ENCODE results near the gene PNKP. TPM values are rescaled to one million over a fixed set of nuclear protein-coding genes. Genes with fewer than 3 reads are reported as not detected.

Gene PNKP
- total RNA-seq, 6 experiments from 2014 or later: 39.7 to 48.7 (median 47.2) TPM

- no peak overlapping the region for H3K4me3 Mint-ChIP-seq
- H3K36me3 Mint-ChIP-seq (ENCODE audit: low read depth): peaks cover 53% of the 10 kb centered on the region
- no peak for DNase-seq
- no peaks in the 10 kb centered on the region for H3K9me3 Mint-ChIP-seq
- H3K27me3 Mint-ChIP-seq (ENCODE audit: insufficient read depth): peaks cover 4% of the 10 kb centered on the region
- TF ChIP-seq, protein P1, sequence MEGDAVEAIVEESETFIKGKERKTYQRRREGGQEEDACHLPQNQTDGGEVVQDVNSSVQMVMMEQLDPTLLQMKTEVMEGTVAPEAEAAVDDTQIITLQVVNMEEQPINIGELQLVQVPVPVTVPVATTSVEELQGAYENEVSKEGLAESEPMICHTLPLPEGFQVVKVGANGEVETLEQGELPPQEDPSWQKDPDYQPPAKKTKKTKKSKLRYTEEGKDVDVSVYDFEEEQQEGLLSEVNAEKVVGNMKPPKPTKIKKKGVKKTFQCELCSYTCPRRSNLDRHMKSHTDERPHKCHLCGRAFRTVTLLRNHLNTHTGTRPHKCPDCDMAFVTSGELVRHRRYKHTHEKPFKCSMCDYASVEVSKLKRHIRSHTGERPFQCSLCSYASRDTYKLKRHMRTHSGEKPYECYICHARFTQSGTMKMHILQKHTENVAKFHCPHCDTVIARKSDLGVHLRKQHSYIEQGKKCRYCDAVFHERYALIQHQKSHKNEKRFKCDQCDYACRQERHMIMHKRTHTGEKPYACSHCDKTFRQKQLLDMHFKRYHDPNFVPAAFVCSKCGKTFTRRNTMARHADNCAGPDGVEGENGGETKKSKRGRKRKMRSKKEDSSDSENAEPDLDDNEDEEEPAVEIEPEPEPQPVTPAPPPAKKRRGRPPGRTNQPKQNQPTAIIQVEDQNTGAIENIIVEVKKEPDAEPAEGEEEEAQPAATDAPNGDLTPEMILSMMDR (IDR thresholded peaks at IDR 0.05): no peak
- no peak overlapping the region for H3K27ac Mint-ChIP-seq
- peaks cover 5% of the 10 kb centered on the region for H3K4me1 Mint-ChIP-seq (ENCODE audit: low read depth)
These were observed 30.0 kb downstream of the PNKP start for GRCh38 chr19:49837425-49837824.

DNA sequence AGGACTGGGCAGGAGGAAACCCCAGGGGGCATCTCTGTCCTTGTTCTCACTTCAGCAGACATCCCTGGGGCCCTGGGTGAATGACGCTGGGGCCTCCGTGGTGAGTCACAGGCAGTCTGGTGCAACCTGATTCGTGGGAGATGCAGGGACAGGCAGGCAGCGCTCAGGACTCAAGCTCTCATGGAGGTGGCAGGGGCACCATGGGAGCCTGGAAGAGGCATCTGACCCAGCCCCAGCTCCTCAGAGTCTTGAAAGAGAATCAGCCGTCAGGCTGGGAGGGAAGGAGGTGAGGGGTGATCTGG, 30.4 kb downstream of the PNKP start:
- Mint-ChIP-seq H3K9me3 (no peaks in the 10 kb centered on the region), H3K4me1 (ENCODE audit: low read depth) (peaks cover 9% of the 10 kb centered on the region), H3K27me3 (ENCODE audit: insufficient read depth) (peaks cover 4% of the 10 kb centered on the region), H3K4me3 (no peak overlapping the region), H3K27ac (no peak overlapping the region), H3K36me3 (ENCODE audit: low read depth) (peaks cover 56% of the 10 kb centered on the region)
- TF ChIP-seq, protein P1 (IDR thresholded peaks at IDR 0.05): no peak
- no peak for DNase-seq

- Mint-ChIP-seq H3K27ac (no peak overlapping the region; the same call in 1 of the 2 replicates), H3K4me1 (ENCODE audit: low read depth) (peaks cover 9% of the 10 kb centered on the region), H3K4me3 (no peak overlapping the region), H3K27me3 (ENCODE audit: insufficient read depth) (peaks cover 6% of the 10 kb centered on the region), H3K9me3 (no peaks in the 10 kb centered on the region), H3K36me3 (ENCODE audit: low read depth) (peaks cover 56% of the 10 kb centered on the region)
- no peak for DNase-seq
- TF ChIP-seq, protein P1 (IDR thresholded peaks at IDR 0.05): no peak
These were observed 31.0 kb downstream of the PNKP start for GRCh38 chr19:49836176-49837008.

DNA sequence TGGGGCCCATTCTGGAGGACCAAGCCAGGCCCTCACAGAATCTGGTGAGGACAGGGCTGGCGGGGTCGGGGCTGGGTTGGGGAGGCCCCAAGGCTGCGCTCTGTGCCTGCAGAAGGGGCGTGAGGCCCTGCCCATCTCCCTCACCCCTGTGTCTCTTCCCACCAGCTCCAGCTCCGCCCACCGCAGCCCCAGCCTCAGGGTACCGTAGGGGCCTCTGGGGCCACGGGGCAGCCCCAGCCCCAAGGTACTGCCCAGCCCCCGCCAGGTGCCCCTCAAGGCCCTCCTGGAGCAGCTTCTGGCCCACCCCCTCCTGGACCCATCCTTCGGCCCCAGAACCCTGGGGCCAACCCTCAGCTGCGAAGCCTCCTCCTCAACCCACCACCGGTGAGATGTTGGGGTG, 31.8 kb downstream of the PNKP start:
- Mint-ChIP-seq H3K27me3 (ENCODE audit: insufficient read depth) (peaks cover 7% of the 10 kb centered on the region), H3K27ac (no peak overlapping the region), H3K4me3 (no peak overlapping the region), H3K4me1 (ENCODE audit: low read depth) (peaks cover 9% of the 10 kb centered on the region), H3K36me3 (ENCODE audit: low read depth) (peaks cover 52% of the 10 kb centered on the region), H3K9me3 (no peaks in the 10 kb centered on the region)
- no peak for DNase-seq
- TF ChIP-seq, protein P1 (IDR thresholded peaks at IDR 0.05): no peak

GRCh38 chr19:49833599-49833998, 33.8 kb downstream of the PNKP start:
- no peak overlapping the region for H3K4me3 Mint-ChIP-seq
- H3K9me3 Mint-ChIP-seq: no peaks in the 10 kb centered on the region
- H3K4me1 Mint-ChIP-seq (ENCODE audit: low read depth): peaks cover 9% of the 10 kb centered on the region
- DNase-seq: no peak
- H3K27me3 Mint-ChIP-seq (ENCODE audit: insufficient read depth): peaks cover 7% of the 10 kb centered on the region
- no peak overlapping the region for H3K27ac Mint-ChIP-seq
- H3K36me3 Mint-ChIP-seq (ENCODE audit: low read depth): peaks cover 36% of the 10 kb centered on the region
- TF ChIP-seq, protein P1 (IDR thresholded peaks at IDR 0.05): no peak

All from HFFc6 (cell line).